ENCODE results near the gene MRPL38. TPM values are rescaled to one million over a fixed set of nuclear protein-coding genes. Genes with fewer than 3 reads are reported as not detected.

MRPL38 gene
- polyA plus RNA-seq, 2 of the 4 experiments (the other 2 are of a cell fraction) = 53.5 to 102 TPM

DNA sequence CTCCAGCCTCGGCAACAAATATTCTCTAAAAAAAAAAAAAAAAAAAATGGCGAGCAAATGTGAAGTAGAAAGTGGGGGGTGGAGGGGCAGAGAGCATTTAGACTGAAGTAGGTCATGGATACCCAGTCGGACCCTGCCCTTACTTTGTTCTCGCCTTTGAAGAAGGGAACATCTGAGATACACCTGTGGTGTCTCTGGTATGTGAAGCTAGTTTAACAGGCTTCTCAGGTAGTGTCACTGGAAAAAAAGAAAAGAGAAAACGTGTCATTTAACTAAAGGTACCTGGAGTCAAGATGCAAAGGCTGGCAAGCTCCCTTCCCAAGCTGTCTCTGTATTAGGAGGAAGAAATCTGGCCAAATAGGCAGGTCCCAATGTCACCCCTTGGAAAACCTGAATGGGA, 28.2 kb upstream of the MRPL38 start (continued):
- TF ChIP-seq TFCP2L1 (CRISPR knock-in tag; IDR thresholded peaks at IDR 0.05) (no peak), PHF8 (IDR thresholded peaks at IDR 0.05; ENCODE audit: borderline replicate concordance, low read depth) (no peak), POLR2AphosphoS2 (conservative IDR thresholded peaks at IDR 0.05; ENCODE audit: low read length) (no peak)
- TF ChIP-seq, protein P1, sequence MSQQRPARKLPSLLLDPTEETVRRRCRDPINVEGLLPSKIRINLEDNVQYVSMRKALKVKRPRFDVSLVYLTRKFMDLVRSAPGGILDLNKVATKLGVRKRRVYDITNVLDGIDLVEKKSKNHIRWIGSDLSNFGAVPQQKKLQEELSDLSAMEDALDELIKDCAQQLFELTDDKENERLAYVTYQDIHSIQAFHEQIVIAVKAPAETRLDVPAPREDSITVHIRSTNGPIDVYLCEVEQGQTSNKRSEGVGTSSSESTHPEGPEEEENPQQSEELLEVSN (IDR thresholded peaks at IDR 0.05; ENCODE audit: borderline replicate concordance, low read depth) = no peak

DNA sequence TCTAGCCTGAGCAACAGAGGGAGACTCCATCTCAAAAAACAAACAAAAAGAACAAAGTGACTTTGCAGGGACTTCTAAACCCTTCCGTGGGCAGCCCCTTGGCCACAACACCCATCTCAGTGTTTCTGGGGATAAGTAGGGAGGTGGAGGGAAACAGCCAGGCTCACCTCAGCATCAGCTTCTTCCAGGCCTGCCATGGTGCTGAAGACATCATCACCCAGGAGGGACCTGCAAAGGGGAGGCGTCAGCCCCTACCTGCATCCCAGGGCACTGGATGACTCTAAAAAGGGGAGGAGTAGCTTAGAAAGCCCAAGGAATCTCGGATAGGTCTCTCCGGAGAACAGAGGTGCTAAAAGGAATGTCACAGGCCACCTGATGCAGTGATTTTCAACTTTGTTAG, 26.4 kb upstream of the MRPL38 start:
- ChIA-PET POLR2A (no interaction called here), CTCF (interaction anchor here (1.0 to 6.3 kb wide), 3 partner anchors 20 to 31 kb away, joined by 3 to 37 read pairs (median 15); partner anchors contain the start of gene MRPL38)
- DNase-seq (ENCODE audit: low read depth in 1 of 2, low spot score in 1 of 2) (no peak), ATAC-seq (no peak), FAIRE-seq (no peak)
- no peaks in the 10 kb centered on the region for H3K4me1 ChIP-seq
- H3K4me2 ChIP-seq = no peak overlapping the region
- H3K27ac ChIP-seq = no peak overlapping the region
- WGBS (ENCODE audit: missing lambda C conversion rate) = 87% methylated on average over 4 of the region's 4 CpGs
- H3K9me3 ChIP-seq = no peaks in the 10 kb centered on the region
- TF ChIP-seq NR3C1 (IDR thresholded peaks at IDR 0.05) (no peak), HOXA7 (CRISPR knock-in tag; IDR thresholded peaks at IDR 0.05) (no peak), ZFP36 (IDR thresholded peaks at IDR 0.05; ENCODE audit: borderline replicate concordance, partially characterized antibody) (no peak), SREBF2 (IDR thresholded peaks at IDR 0.05) (no peak), KDM5A (IDR thresholded peaks at IDR 0.05) (no peak), JUNB (IDR thresholded peaks at IDR 0.05) (no peak), RARB (CRISPR knock-in tag; IDR thresholded peaks at IDR 0.05) (no peak)
- TF ChIP-seq, protein P2, sequence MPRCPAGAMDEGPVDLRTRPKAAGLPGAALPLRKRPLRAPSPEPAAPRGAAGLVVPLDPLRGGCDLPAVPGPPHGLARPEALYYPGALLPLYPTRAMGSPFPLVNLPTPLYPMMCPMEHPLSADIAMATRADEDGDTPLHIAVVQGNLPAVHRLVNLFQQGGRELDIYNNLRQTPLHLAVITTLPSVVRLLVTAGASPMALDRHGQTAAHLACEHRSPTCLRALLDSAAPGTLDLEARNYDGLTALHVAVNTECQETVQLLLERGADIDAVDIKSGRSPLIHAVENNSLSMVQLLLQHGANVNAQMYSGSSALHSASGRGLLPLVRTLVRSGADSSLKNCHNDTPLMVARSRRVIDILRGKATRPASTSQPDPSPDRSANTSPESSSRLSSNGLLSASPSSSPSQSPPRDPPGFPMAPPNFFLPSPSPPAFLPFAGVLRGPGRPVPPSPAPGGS (IDR thresholded peaks at IDR 0.05) = no peak
- TF ChIP-seq, protein P1 (IDR thresholded peaks at IDR 0.05; ENCODE audit: borderline replicate concordance, low read depth) = no peak
- TF ChIP-seq, protein P3, sequence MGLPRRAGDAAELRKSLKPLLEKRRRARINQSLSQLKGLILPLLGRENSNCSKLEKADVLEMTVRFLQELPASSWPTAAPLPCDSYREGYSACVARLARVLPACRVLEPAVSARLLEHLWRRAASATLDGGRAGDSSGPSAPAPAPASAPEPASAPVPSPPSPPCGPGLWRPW (IDR thresholded peaks at IDR 0.05) = no peak
- no peak overlapping the region for H3K4me3 ChIP-seq

DNA sequence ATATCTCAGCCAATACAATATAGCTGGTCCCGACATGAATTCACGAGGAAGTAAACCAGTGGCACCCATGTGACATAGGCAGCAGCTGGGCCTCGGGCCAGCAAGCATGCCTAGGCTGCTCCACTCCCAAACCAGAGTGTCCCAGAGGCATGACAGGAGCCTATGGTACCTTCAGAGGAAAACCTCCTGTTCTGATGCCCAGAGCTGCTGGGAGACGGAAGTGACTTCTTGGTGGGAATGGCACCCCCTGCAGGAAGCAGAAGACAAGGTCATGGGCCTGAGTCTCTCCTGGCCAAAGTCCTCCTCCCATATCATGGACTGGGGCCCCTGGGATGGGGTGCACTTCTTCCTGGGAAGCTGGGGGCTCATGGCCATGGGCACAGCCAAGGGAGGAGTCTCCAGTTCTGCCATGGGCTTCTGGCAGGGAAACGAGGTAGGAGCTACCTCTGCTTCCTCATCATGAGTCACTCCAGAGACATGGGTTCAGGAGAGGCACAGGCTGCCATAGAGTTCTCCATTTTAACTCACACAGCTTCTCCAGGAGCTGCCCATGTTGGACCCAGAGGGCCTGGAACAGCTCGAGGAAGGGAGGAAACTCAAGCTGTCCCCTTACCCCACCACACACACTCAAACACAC, 22.7 kb upstream of the MRPL38 start:
- Histone ChIP-seq H3K4me1 (no peaks in the 10 kb centered on the region), H3K4me2 (no peak overlapping the region), H3K27ac (no peak overlapping the region), H3K9me3 (no peaks in the 10 kb centered on the region), H3K4me3 (no peak overlapping the region)
- DNase-seq (ENCODE audit: low read depth in 1 of 2, low spot score in 1 of 2) = peak; percentile 62 to 80
- ChIA-PET POLR2A (interaction anchor here (0.6 to 1.4 kb wide), 2 partner anchors 14 to 52 kb away, joined by 3 read pairs; partner anchors contain the start of genes ACOX1 and TEN1), CTCF (interaction anchor here (1.0 to 6.3 kb wide), 16 partner anchors 11 to 310 kb away, joined by 3 to 37 read pairs (median 4); partner anchors contain the start of genes MRPL38, TRIM47 and TRIM65)
- FAIRE-seq = no peak
- 64% methylated on average over 6 of the region's 6 CpGs for WGBS (ENCODE audit: missing lambda C conversion rate)
- peak; percentile 62 to 88; a peak in 5 of 6 replicates for ATAC-seq
- TF ChIP-seq POLR2AphosphoS2 (conservative IDR thresholded peaks at IDR 0.05; ENCODE audit: low read length) = no peak
- no peak for TF ChIP-seq MYC (IDR thresholded peaks at IDR 0.05; ENCODE audit: borderline replicate concordance, low read length)
- no peak for TF ChIP-seq KDM1A (IDR thresholded peaks at IDR 0.05; ENCODE audit: low read depth)
- no peak for TF ChIP-seq POLR2A (IDR thresholded peaks at IDR 0.05; ENCODE audit: low read length)
- no peak for TF ChIP-seq SREBF2 (IDR thresholded peaks at IDR 0.05)
- TF ChIP-seq, protein P4, sequence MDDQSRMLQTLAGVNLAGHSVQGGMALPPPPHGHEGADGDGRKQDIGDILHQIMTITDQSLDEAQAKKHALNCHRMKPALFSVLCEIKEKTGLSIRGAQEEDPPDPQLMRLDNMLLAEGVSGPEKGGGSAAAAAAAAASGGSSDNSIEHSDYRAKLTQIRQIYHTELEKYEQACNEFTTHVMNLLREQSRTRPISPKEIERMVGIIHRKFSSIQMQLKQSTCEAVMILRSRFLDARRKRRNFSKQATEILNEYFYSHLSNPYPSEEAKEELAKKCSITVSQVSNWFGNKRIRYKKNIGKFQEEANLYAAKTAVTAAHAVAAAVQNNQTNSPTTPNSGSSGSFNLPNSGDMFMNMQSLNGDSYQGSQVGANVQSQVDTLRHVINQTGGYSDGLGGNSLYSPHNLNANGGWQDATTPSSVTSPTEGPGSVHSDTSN (IDR thresholded peaks at IDR 0.05) = no peak
- TF ChIP-seq, protein P5, sequence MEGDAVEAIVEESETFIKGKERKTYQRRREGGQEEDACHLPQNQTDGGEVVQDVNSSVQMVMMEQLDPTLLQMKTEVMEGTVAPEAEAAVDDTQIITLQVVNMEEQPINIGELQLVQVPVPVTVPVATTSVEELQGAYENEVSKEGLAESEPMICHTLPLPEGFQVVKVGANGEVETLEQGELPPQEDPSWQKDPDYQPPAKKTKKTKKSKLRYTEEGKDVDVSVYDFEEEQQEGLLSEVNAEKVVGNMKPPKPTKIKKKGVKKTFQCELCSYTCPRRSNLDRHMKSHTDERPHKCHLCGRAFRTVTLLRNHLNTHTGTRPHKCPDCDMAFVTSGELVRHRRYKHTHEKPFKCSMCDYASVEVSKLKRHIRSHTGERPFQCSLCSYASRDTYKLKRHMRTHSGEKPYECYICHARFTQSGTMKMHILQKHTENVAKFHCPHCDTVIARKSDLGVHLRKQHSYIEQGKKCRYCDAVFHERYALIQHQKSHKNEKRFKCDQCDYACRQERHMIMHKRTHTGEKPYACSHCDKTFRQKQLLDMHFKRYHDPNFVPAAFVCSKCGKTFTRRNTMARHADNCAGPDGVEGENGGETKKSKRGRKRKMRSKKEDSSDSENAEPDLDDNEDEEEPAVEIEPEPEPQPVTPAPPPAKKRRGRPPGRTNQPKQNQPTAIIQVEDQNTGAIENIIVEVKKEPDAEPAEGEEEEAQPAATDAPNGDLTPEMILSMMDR (IDR thresholded peaks at IDR 0.05) = peak; percentile 32
- no peak for TF ChIP-seq TFCP2L1 (CRISPR knock-in tag; IDR thresholded peaks at IDR 0.05)
- TF ChIP-seq, protein P3 (IDR thresholded peaks at IDR 0.05) = no peak
- TF ChIP-seq HEYL (CRISPR knock-in tag; IDR thresholded peaks at IDR 0.05) = no peak
- TF ChIP-seq HOXA7 (CRISPR knock-in tag; IDR thresholded peaks at IDR 0.05) = no peak
- no peak for TF ChIP-seq TP53 (CRISPR knock-in tag; IDR thresholded peaks at IDR 0.05)
- no peak for TF ChIP-seq CHD4 (IDR thresholded peaks at IDR 0.05; ENCODE audit: borderline replicate concordance)
- TF ChIP-seq EP300 (IDR thresholded peaks at IDR 0.05) = no peak
- no peak for TF ChIP-seq CHD2 (IDR thresholded peaks at IDR 0.05; ENCODE audit: low read length, partially characterized antibody)
- no peak for TF ChIP-seq RARB (CRISPR knock-in tag; IDR thresholded peaks at IDR 0.05)
- TF ChIP-seq, protein P1 (IDR thresholded peaks at IDR 0.05; ENCODE audit: borderline replicate concordance, low read depth) = no peak
- no peak for TF ChIP-seq HDAC2 (IDR thresholded peaks at IDR 0.05)
- TF ChIP-seq, protein P2 (IDR thresholded peaks at IDR 0.05) = no peak
- no peak for TF ChIP-seq FOSL2 (IDR thresholded peaks at IDR 0.05)
- TF ChIP-seq FOSL2 (CRISPR knock-in tag; IDR thresholded peaks at IDR 0.05) = no peak

All from A549 (cell line).